Stomach (tissue), 4 donors: ENCODE measurements around the gene CELA2B.

ENCODE experiments used
- EP300 ChIP-seq: sonication (generic); formaldehyde crosslinking; IDR thresholded peaks from one replicate; pipeline ENCODE4 v1.6.1; 2017; ENCODE audit warnings: antibody characterized with exemption
- TF ChIP-seq, protein P1 (sequence below), 7 experiments: fragments of 450-650 bp in 4 of 7; fragments of 200-600 bp in 3 of 7; sonication (generic) in 3 of 7; IDR thresholded peaks; one replicate each; pipeline ENCODE4 v1.5.1; 2016 to 2019; ENCODE audit warnings: antibody characterized with exemption in 7 of 7, control low read depth in 2 of 7, mild to moderate bottlenecking in 1 of 7

DNA sequence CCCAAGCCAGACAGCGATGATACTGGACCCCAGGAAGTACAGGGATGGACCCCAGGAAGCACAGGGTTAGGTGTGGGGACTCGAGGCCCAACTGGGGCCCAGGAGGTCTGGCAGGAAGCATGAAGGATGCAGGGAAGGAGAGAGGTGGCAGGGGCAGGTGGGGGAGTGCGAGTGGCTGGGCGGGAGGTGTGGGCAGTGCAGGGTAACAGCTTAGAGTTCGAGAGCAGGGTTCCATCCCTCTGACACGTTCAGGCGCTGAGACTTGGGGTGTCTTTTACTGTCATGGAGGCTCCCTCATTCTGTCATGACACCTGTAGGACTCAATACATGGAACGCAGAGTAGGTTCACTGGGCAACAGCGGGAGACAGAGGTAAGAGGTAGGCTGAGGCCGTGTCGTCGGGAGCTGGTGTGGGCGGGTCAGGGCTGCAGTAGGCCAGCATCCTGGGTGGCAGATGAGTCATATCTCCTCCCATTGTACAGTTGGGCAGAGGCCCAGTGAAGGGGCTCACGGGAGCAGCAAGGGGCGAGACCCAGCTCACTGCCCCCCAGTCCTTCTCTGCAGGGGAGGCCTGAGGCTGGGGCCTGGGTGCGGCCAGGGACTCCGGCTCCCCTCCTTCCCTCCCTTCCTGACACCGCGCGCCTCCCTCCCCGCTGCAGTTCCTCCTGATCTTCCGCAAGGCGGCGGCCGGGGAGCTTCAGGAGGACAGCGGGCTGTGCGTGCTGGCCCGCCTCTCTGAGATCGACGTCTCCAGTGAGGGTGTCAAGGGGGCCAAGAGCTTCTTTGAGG lies 49.2 kb upstream of the CELA2B start:
- no peak for TF ChIP-seq EP300
- TF ChIP-seq, protein P1, sequence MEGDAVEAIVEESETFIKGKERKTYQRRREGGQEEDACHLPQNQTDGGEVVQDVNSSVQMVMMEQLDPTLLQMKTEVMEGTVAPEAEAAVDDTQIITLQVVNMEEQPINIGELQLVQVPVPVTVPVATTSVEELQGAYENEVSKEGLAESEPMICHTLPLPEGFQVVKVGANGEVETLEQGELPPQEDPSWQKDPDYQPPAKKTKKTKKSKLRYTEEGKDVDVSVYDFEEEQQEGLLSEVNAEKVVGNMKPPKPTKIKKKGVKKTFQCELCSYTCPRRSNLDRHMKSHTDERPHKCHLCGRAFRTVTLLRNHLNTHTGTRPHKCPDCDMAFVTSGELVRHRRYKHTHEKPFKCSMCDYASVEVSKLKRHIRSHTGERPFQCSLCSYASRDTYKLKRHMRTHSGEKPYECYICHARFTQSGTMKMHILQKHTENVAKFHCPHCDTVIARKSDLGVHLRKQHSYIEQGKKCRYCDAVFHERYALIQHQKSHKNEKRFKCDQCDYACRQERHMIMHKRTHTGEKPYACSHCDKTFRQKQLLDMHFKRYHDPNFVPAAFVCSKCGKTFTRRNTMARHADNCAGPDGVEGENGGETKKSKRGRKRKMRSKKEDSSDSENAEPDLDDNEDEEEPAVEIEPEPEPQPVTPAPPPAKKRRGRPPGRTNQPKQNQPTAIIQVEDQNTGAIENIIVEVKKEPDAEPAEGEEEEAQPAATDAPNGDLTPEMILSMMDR (IDR thresholded peaks at IDR 0.05), result peak in 3 of 7 experiments; percentile 10 to 33 (median 15)
